Activated CD8-positive, alpha-beta memory T cell treated with anti-CD3 and anti-CD28 coated beads, Interleukin-2, amount 10 ng/mL, durations not matched to agents 7 days and 5 days (primary cell): ENCODE results near the gene HGS. TPM values are rescaled to one million over a fixed set of nuclear protein-coding genes. Genes with fewer than 3 reads are reported as not detected.

Experiments
- microRNA-seq: library from miRNA; unstranded; fragments of <30 nt; microRNA quantifications from one replicate; pipeline ENCODE4 v1.2.0, GENCODE V29; 2022
- total RNA-seq, 2 experiments: library from RNA; stranded (reverse); gene quantifications; one replicate each; pipeline ENCODE4 v1.2.3, GENCODE V29; 2021

Gene HGS
- total RNA-seq, 2 experiments from 2014 or later = 145 to 159 TPM

Small RNA genes within 50 kb of the gene (microRNA-seq; reads per million reads assigned to microRNA genes)
- gene MIR6786 = 1.7 reads per million

Other genes starting within 250 kb of the HGS start
- 1,000 to 10,000 TPM; 3,566 to 4,759 TPM for gene ACTG1, start 171.2 kb upstream of the HGS start, total RNA-seq
- under 1 TPM; 0.41 to 0.56 TPM for gene FSCN2, start 155.6 kb upstream of the HGS start, total RNA-seq
- gene FAAP100, start 131.7 kb upstream of the HGS start, total RNA-seq = 10 to 100 TPM; 39.8 to 44.5 TPM
- gene NPLOC4, start 46.9 kb upstream of the HGS start, total RNA-seq = 100 to 1,000 TPM; 124 to 130 TPM
- under 1 TPM; 0.23 to 0.26 TPM for gene TSPAN10, start 46.8 kb upstream of the HGS start, total RNA-seq
- 10 to 100 TPM; 12.0 to 12.5 TPM for gene PDE6G, start 27.5 kb upstream of the HGS start, total RNA-seq
- 10 to 100 TPM; 57.9 to 68.5 TPM for gene OXLD1, start 17.4 kb upstream of the HGS start, total RNA-seq
- gene CCDC137, start 17.3 kb upstream of the HGS start, total RNA-seq = 10 to 100 TPM; 37.4 to 42.3 TPM
- 10 to 100 TPM; 14.9 to 15.4 TPM for gene ARL16, start 214 bp upstream of the HGS start, total RNA-seq
- 100 to 1,000 TPM; 102 to 126 TPM for gene MRPL12, start 19.4 kb downstream of the HGS start, total RNA-seq
- gene SLC25A10, start 28.3 kb downstream of the HGS start, total RNA-seq = 10 to 100 TPM; 32.8 to 40.1 TPM
- not detected for gene GCGR, start 120.1 kb downstream of the HGS start, total RNA-seq
- gene MCRIP1, start 149.3 kb downstream of the HGS start, total RNA-seq = 10 to 100 TPM; 49.9 to 50.1 TPM
- gene PPP1R27, start 151.0 kb downstream of the HGS start, total RNA-seq = not detected
- gene P4HB, start 176.5 kb downstream of the HGS start, total RNA-seq = 100 to 1,000 TPM; 333 to 416 TPM
- 100 to 1,000 TPM; 693 to 725 TPM for gene ARHGDIA, start 187.3 kb downstream of the HGS start, total RNA-seq
- 100 to 1,000 TPM; 215 to 236 TPM for gene ALYREF, start 207.6 kb downstream of the HGS start, total RNA-seq
- gene ANAPC11, start 207.7 kb downstream of the HGS start, total RNA-seq = 100 to 1,000 TPM; 138 to 155 TPM
- gene NPB, start 218.2 kb downstream of the HGS start, total RNA-seq = under 1 TPM in 1 of 2 experiments, not detected in 1; 0.23 TPM
- gene PCYT2, start 227.4 kb downstream of the HGS start, total RNA-seq = 10 to 100 TPM; 48.5 TPM
- 10 to 100 TPM; 55.1 to 61.0 TPM for gene SIRT7, start 234.2 kb downstream of the HGS start, total RNA-seq
- gene MAFG, start 243.7 kb downstream of the HGS start, total RNA-seq = 10 to 100 TPM; 20.2 to 23.8 TPM